MM.1S (cell line): ENCODE measurements around the gene ELOA.

ENCODE experiments used
- CTCF ChIP-seq: fragments of 300-600 bp; sonication (generic); IDR thresholded peaks from 2 replicates; pipeline ENCODE4 v1.5.1; 2016; ENCODE audit warnings: antibody characterized with exemption, low read length, mixed read lengths
- EZH2 ChIP-seq: fragments of 300-600 bp; sonication (generic); optimal IDR thresholded peaks from 2 replicates; pipeline ENCODE3; 2017; ENCODE audit warnings: low read depth, mild to moderate bottlenecking, antibody characterized with exemption, low read length, mixed read lengths
- EZH2phosphoT487 ChIP-seq: fragments of 300-600 bp; sonication (generic); IDR thresholded peaks from 2 replicates; pipeline ENCODE4 v1.6.1; 2018; ENCODE audit warnings: antibody characterized with exemption, low read length

- TF ChIP-seq CTCF (no peak), EZH2 (no peak), EZH2phosphoT487 (no peak)
Measured at GRCh38 chr1:23741609-23742008, 1.7 kb upstream of the ELOA start.
